Middle frontal gyrus (tissue), 1 donor: ENCODE results near the gene CCDC63.

Experiments used
- DNase-seq: peaks from one replicate; pipeline ENCODE4 v3.0.0-alpha.2; 2015; ENCODE audit warnings: low spot score; ENCODE audit errors: extremely low spot score

The CCDC63 gene

GRCh38 chr12:110920324-110920910 lies 73.6 kb downstream of the CCDC63 start, which contains the start of gene MYL2:
MYL2 (minus strand) TSS chr12:110920579; CDS start chr12:110920529, 50 bp downstream.
- DNase-seq, result no peak

- DNase-seq, result no peak
Measured at GRCh38 chr12:110921262-110921661, 74.5 kb downstream of the CCDC63 start.

- no peak for DNase-seq
Measured at GRCh38 chr12:110922652-110923051, 75.9 kb downstream of the CCDC63 start.

- no peak for DNase-seq
Measured at GRCh38 chr12:110923192-110923591, 76.4 kb downstream of the CCDC63 start.

GRCh38 chr12:110923692-110924334 lies 77.0 kb downstream of the CCDC63 start:
- DNase-seq, result no peak

- no peak for DNase-seq
Measured at GRCh38 chr12:110927546-110927945, 80.8 kb downstream of the CCDC63 start.

GRCh38 chr12:110928700-110929099 lies 81.9 kb downstream of the CCDC63 start:
- DNase-seq, result no peak

- DNase-seq, result no peak
Measured at GRCh38 chr12:110929818-110930217, 83.0 kb downstream of the CCDC63 start.

- no peak for DNase-seq
Measured at GRCh38 chr12:110930348-110931314, 83.8 kb downstream of the CCDC63 start.

GRCh38 chr12:110931315-110931728 lies 84.5 kb downstream of the CCDC63 start:
- no peak for DNase-seq

GRCh38 chr12:110932046-110932445 lies 85.3 kb downstream of the CCDC63 start:
- DNase-seq, result no peak

- DNase-seq, result no peak
Measured at GRCh38 chr12:110933326-110933974, 86.7 kb downstream of the CCDC63 start.

GRCh38 chr12:110934093-110934852 lies 87.5 kb downstream of the CCDC63 start:
- DNase-seq, result no peak

GRCh38 chr12:110935588-110935987 lies 88.8 kb downstream of the CCDC63 start:
- no peak for DNase-seq

- DNase-seq, result no peak
Measured at GRCh38 chr12:110936367-110937103, 89.7 kb downstream of the CCDC63 start.

GRCh38 chr12:110937104-110937641 lies 90.4 kb downstream of the CCDC63 start:
- DNase-seq, result no peak

GRCh38 chr12:110940296-110940695 lies 93.5 kb downstream of the CCDC63 start:
- DNase-seq, result no peak

GRCh38 chr12:110940933-110941332 lies 94.1 kb downstream of the CCDC63 start:
- DNase-seq, result no peak

GRCh38 chr12:110941391-110941790 lies 94.6 kb downstream of the CCDC63 start:
- DNase-seq, result no peak

- DNase-seq, result no peak
Measured at GRCh38 chr12:110943373-110943772, 96.6 kb downstream of the CCDC63 start.
